HL-60 (cell line): ENCODE results near the gene GTF2H4.

Experiments used
- POLR2AphosphoS5 ChIP-seq: IDR thresholded peaks from 2 replicates; pipeline ENCODE4 v1.6.1; 2012; ENCODE audit warnings: low read depth
- TF ChIP-seq, protein P1 (sequence below): IDR thresholded peaks from 2 replicates; pipeline ENCODE4 v1.6.1; 2012; ENCODE audit warnings: low read depth; ENCODE audit not compliant: insufficient replicate concordance
- TF ChIP-seq, protein P2 (sequence below): IDR thresholded peaks from one replicate; pipeline ENCODE4 v1.5.1; 2011; ENCODE audit warnings: low read length, control low read depth, inconsistent platforms; ENCODE audit not compliant: insufficient read depth

GRCh38 chr6:30942338-30943060 is 34.5 kb downstream of the GTF2H4 start:
- TF ChIP-seq, protein P1, sequence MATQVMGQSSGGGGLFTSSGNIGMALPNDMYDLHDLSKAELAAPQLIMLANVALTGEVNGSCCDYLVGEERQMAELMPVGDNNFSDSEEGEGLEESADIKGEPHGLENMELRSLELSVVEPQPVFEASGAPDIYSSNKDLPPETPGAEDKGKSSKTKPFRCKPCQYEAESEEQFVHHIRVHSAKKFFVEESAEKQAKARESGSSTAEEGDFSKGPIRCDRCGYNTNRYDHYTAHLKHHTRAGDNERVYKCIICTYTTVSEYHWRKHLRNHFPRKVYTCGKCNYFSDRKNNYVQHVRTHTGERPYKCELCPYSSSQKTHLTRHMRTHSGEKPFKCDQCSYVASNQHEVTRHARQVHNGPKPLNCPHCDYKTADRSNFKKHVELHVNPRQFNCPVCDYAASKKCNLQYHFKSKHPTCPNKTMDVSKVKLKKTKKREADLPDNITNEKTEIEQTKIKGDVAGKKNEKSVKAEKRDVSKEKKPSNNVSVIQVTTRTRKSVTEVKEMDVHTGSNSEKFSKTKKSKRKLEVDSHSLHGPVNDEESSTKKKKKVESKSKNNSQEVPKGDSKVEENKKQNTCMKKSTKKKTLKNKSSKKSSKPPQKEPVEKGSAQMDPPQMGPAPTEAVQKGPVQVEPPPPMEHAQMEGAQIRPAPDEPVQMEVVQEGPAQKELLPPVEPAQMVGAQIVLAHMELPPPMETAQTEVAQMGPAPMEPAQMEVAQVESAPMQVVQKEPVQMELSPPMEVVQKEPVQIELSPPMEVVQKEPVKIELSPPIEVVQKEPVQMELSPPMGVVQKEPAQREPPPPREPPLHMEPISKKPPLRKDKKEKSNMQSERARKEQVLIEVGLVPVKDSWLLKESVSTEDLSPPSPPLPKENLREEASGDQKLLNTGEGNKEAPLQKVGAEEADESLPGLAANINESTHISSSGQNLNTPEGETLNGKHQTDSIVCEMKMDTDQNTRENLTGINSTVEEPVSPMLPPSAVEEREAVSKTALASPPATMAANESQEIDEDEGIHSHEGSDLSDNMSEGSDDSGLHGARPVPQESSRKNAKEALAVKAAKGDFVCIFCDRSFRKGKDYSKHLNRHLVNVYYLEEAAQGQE, result no peak
- no peak for TF ChIP-seq POLR2AphosphoS5
- TF ChIP-seq, protein P2, sequence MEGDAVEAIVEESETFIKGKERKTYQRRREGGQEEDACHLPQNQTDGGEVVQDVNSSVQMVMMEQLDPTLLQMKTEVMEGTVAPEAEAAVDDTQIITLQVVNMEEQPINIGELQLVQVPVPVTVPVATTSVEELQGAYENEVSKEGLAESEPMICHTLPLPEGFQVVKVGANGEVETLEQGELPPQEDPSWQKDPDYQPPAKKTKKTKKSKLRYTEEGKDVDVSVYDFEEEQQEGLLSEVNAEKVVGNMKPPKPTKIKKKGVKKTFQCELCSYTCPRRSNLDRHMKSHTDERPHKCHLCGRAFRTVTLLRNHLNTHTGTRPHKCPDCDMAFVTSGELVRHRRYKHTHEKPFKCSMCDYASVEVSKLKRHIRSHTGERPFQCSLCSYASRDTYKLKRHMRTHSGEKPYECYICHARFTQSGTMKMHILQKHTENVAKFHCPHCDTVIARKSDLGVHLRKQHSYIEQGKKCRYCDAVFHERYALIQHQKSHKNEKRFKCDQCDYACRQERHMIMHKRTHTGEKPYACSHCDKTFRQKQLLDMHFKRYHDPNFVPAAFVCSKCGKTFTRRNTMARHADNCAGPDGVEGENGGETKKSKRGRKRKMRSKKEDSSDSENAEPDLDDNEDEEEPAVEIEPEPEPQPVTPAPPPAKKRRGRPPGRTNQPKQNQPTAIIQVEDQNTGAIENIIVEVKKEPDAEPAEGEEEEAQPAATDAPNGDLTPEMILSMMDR, result no peak
